A673 (cell line): ENCODE measurements around the gene PTPN21. TPM values are rescaled to one million over a fixed set of nuclear protein-coding genes. Genes with fewer than 3 reads are reported as not detected.

Experiments used
- BruUV-seq: library from RNA; stranded (reverse); fragments of 400-500 nt; replicated peaks from 2 replicates; lab custom pipeline; 2021; lab: Mats Ljungman, UMichigan
- CTCF ChIA-PET: fragments of 300-600 bp; sonication (Branson Sonifier 250); formaldehyde crosslinking; loops from one replicate; lab custom pipeline; 2022; ENCODE audit warnings: antibody characterized with exemption; lab: Charles Lee
- POLR2A ChIA-PET: fragments of 300-600 bp; sonication (Branson Sonifier 250); formaldehyde crosslinking; loops from one replicate; lab custom pipeline; 2022; ENCODE audit warnings: antibody characterized with exemption; ENCODE audit not compliant: low non-redundant PET; lab: Charles Lee
- DNase-seq: peaks from one replicate; pipeline ENCODE4 v3.0.0-alpha.2; 2015; ENCODE audit warnings: low spot score
- H3K27ac ChIP-seq: fragments of 200-600 bp; sonication (generic); 2 replicates; pipeline ENCODE4 v1.5.1; 2016; ENCODE audit warnings: mixed run types, low read depth, mild to moderate bottlenecking, mixed read lengths, antibody characterized with exemption, low read length; ENCODE audit not compliant: poor library complexity, severe bottlenecking
- H3K27me3 ChIP-seq: fragments of 200-600 bp; sonication (generic); replicated peaks from 2 replicates; pipeline ENCODE4 v1.6.1; 2017; ENCODE audit warnings: mixed run types, low read depth, mild to moderate bottlenecking, mixed read lengths, antibody characterized with exemption, low read length; ENCODE audit not compliant: insufficient read depth, poor library complexity
- H3K36me3 ChIP-seq: fragments of 200-600 bp; sonication (generic); 2 replicates; pipeline ENCODE4 v1.6.1; 2016; ENCODE audit warnings: mixed run types, mild to moderate bottlenecking, mixed read lengths, antibody characterized with exemption, low read length; ENCODE audit not compliant: insufficient read depth, poor library complexity, severe bottlenecking
- H3K4me1 ChIP-seq: fragments of 200-600 bp; sonication (generic); 2 replicates; pipeline ENCODE4 v1.6.1; 2017; ENCODE audit warnings: mixed run types, mild to moderate bottlenecking, mixed read lengths, antibody characterized with exemption, low read length; ENCODE audit not compliant: insufficient read depth, poor library complexity, severe bottlenecking
- H3K4me3 ChIP-seq: fragments of 200-600 bp; sonication (generic); 2 replicates; pipeline ENCODE4 v1.5.1; 2016; ENCODE audit warnings: low read depth, mixed run types, mild to moderate bottlenecking, mixed read lengths, low read length; ENCODE audit not compliant: poor library complexity, severe bottlenecking
- H3K9me3 ChIP-seq: fragments of 200-600 bp; sonication (generic); 2 replicates; pipeline ENCODE4 v1.6.1; 2016; ENCODE audit warnings: mixed run types, low read depth, mild to moderate bottlenecking, mixed read lengths, antibody characterized with exemption, low read length; ENCODE audit not compliant: poor library complexity, severe bottlenecking
- EZH2 ChIP-seq: fragments of 200-600 bp; sonication (generic); IDR thresholded peaks from 2 replicates; pipeline ENCODE4 v1.6.1; 2017; ENCODE audit warnings: borderline replicate concordance, low read depth, mild to moderate bottlenecking, mixed read lengths, antibody characterized with exemption, low read length; ENCODE audit not compliant: poor library complexity, severe bottlenecking
- intact Hi-C: fragments of 100-400 bp; cut with micrococcal nuclease; formaldehyde crosslinking; loops from one replicate; pipeline ENCODE4 v1.10.0; 2022; ENCODE audit not compliant: unreplicated experiment
- total RNA-seq: library from RNA; stranded (reverse); gene quantifications from 2 replicates; pipeline ENCODE4 v1.2.3, GENCODE V29; 2021
- TF ChIP-seq, protein P1 (sequence below): fragments of 300-800, 200-600 bp; sonication (generic); conservative IDR thresholded peaks from 2 replicates; pipeline ENCODE4 v1.5.1; 2017; ENCODE audit warnings: low read depth, mild to moderate bottlenecking, antibody characterized with exemption, low read length, moderate library complexity, mixed read lengths

PTPN21 gene
- total RNA-seq, 1 experiment from 2014 or later = 6.1 TPM

DNA sequence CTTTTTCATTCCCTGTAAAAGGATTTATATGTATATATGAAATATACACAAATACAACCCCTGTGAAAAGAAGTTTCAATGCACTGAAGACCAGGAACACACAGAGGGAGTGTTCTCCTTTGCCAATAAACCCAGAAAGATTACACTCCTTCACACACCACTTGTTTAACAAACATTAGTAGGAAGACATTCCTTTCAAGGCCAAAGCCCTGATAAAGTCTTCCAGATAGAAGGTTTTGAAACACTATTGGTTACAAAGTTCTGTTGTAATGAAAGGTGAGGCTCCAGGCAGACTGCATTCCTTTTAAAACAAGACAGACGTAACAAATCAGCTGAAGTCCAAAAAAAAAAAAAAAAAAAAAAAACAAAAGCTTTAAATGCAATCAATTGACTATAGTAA lies 81.0 kb downstream of the PTPN21 start:
- no TSS peak for BruUV-seq
- Histone ChIP-seq H3K27me3 (no peaks in the 10 kb centered on the region), H3K9me3 (no peaks in the 10 kb centered on the region), H3K4me3 (no peak overlapping the region), H3K4me1 (no peaks in the 10 kb centered on the region), H3K36me3 (no peaks in the 10 kb centered on the region), H3K27ac (no peak overlapping the region)
- intact Hi-C loops = no loop called here
- DNase-seq = no peak
- TF ChIP-seq, protein P1, sequence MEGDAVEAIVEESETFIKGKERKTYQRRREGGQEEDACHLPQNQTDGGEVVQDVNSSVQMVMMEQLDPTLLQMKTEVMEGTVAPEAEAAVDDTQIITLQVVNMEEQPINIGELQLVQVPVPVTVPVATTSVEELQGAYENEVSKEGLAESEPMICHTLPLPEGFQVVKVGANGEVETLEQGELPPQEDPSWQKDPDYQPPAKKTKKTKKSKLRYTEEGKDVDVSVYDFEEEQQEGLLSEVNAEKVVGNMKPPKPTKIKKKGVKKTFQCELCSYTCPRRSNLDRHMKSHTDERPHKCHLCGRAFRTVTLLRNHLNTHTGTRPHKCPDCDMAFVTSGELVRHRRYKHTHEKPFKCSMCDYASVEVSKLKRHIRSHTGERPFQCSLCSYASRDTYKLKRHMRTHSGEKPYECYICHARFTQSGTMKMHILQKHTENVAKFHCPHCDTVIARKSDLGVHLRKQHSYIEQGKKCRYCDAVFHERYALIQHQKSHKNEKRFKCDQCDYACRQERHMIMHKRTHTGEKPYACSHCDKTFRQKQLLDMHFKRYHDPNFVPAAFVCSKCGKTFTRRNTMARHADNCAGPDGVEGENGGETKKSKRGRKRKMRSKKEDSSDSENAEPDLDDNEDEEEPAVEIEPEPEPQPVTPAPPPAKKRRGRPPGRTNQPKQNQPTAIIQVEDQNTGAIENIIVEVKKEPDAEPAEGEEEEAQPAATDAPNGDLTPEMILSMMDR = no peak
- no peak for TF ChIP-seq EZH2
- CTCF ChIA-PET = no interaction called here
- POLR2A ChIA-PET = no interaction called here

DNA sequence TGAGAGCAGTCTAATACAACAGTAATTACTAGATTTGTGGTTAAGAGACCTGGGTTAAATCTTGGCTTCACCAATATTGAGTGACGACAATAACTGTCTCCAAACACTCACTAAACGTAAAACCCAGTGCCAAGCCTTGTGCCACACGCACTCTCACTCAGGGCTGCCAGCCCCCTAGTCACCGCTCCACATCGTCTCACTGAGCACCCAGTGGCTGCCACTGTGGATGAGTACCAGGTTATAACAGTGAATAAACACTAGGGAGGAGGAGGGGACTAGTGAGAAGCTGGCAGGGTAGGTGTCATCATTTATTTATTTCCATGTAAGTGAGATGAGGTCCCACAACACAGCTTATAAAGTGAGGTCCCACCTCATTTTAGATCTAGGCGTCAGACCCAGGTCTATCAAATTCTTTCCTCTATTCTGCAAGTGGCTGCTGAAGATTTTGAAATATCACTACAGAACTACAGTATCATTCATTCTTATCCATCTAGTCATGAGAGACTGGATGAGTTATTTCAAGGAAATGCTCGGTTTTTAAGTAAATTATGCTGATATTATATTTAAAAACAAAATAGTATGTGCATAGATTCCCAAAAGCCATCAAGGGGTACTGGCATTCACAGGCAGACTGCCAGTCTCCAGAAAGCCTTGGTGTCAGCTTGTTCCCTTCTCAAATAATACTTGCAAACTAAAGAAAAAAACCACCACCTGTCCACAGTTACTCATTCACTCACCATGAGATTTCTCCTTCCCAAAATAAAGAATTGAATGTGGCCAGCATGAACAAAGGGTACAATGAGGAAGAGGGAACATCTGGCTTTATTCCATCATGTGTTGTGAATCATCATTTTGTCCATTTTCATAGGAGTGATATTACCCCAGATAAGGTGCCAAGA lies 84.0 kb downstream of the PTPN21 start:
- no TSS peak for BruUV-seq
- POLR2A ChIA-PET = no interaction called here
- Histone ChIP-seq H3K4me1 (no peaks in the 10 kb centered on the region), H3K36me3 (no peaks in the 10 kb centered on the region), H3K27me3 (no peaks in the 10 kb centered on the region), H3K4me3 (no peak overlapping the region), H3K9me3 (no peaks in the 10 kb centered on the region), H3K27ac (no peak overlapping the region)
- DNase-seq = no peak
- intact Hi-C loops = no loop called here
- CTCF ChIA-PET = no interaction called here
- TF ChIP-seq, protein P1 = no peak
- TF ChIP-seq EZH2 = no peak

DNA sequence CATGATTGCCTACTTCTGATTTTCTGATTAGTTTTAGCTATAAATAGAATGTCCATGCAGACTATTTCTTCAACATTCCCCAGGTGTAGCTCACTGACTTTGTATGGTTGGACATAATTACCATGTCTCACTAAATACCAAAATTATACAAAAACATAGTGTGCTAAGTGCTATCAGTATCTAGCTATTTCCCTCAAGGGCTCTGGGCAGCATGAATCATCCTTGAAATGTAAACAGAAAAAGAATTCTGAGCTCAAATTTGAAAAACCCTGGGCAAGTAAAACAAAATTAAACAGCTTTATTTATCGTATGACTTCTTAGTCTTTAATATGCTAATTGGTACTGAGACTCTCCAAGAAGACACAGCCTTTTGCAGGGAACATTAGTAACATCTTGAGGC lies 86.4 kb downstream of the PTPN21 start:
- H3K36me3 ChIP-seq = no peaks in the 10 kb centered on the region
- H3K27ac ChIP-seq = no peak overlapping the region
- ChIA-PET POLR2A (interaction anchor here (0.5 kb wide), 1 partner anchor 65 kb away, joined by 3 read pairs; no protein-coding TSS in a partner anchor), CTCF (no interaction called here)
- H3K4me1 ChIP-seq = no peaks in the 10 kb centered on the region
- intact Hi-C loops = no loop called here
- H3K27me3 ChIP-seq = no peaks in the 10 kb centered on the region
- H3K9me3 ChIP-seq = no peaks in the 10 kb centered on the region
- DNase-seq = no peak
- BruUV-seq = no TSS peak
- TF ChIP-seq, protein P1 = no peak
- TF ChIP-seq EZH2 = no peak
- no peak overlapping the region for H3K4me3 ChIP-seq
